Activated CD8-positive, alpha-beta memory T cell treated with anti-CD3 and anti-CD28 coated beads, Interleukin-2, amount 50 U/mL, for 4 hours (primary cell): ENCODE results near the gene SGPL1.

Experiments
- DNase-seq: peaks from one replicate; pipeline ENCODE4 v3.0.0-alpha.2; 2020

Gene SGPL1

DNA sequence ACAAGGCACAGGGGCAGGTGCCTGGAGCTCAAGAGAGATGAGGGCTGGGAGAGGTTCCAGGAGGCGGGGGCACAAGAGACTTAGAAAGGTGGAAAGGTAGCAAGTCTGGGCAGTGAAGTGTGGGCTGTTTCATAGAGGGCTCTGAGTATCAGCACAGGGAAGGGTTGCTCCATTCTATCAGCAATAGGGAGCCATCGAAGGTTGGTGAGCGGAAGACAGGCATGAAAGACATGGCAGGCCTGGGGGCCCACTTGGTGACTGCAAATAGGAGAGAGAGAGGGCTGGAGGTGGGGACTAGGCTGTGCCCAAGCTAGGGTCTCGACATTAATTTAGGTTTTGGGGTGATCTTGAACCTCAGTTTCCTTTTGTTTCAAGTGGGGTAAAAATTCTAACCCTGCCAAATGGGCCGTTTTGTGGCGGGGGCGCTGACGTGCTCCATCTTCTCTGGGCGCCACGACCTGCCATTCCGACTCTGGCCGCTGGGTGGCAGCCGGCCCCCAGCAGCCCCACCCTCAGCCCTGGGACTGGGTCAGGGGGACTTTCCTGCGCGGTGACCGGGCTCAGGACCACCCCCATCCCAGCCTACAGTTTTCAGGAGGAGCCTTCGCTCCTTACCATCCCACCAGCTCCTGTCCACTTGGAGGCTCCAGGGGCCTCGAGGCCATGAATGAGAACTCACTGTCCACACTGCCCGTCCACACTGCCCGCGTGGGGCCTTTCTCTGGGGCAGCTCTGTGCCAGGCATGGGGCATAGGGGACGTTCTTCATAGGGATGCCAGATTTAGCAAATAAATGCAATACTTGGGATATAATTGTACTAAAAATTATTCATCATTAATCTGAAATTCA is 109.9 kb downstream of the SGPL1 start:
- DNase-seq = peak; percentile 61

DNA sequence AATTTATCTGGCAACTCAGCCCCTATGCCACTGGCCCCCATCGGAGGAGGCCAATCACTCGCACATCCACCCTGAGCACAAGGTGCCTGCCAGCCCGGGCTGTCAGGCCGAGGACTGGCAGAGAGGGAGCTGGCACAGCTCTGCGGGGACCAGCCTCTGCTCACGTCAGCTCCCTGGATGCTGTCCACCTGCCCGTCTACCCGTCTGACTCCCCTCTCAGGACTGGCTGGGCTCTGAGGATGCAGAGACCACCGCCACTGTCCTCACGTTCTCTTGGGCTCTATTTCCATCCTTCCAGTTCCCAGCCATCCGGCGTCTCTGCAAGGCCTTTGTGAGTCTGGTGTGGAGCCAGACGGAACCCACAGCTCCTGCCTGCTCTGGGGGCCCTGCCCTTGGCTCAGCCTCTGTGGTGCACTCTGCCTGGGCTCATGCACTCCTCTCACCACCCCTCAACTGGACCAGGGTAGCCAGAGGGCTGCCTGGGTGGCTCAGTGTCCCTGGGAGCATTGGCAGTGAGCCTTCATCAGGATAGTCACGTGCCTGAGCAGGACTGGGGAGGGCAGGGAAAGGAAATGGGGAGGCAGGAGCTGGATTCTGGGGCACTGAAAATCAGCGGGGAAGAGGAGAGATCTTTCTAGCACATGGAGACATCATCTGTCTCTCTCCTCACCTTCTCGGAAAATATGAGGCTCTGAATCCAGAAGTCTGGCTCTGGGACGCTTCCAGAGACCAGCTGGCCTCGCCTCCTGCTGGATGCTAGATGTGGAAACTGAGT is 110.7 kb downstream of the SGPL1 start:
- DNase-seq = no peak

DNA sequence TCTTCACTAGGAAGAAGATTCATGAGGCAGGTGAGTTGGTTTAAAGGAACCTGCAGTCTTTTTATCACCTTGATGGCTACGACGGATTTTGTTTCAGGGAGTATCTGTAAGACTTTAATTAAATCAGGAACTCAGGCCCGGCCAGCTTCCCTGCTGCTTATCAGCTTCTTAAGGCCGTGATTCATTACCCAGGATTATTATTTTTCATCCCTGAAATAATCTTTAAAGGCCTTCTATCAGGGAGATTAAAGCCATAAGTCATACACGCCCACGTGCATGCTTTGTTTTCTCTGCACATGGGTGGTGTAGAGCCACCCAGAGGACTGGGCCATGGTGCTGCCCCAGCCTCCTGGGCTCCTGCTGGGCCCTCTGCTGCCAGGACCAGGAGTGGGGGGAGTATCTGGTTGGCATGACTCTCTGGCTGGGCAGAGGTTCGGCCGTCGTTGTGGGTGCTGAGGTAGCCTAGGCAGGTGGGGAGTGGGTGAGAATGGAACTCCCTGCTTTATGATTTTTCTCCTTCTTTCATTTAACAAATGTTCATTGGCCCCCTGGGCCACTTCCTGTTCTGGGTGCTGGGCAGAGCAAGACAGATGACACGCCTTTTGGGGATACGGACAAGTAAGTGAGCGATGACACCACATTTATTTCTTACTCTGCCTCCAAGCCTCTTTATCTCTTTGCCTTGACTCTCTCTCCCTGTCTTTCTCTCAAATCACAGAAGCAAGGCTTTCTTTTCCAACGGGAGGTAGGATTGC is 111.6 kb downstream of the SGPL1 start:
- DNase-seq = no peak

DNA sequence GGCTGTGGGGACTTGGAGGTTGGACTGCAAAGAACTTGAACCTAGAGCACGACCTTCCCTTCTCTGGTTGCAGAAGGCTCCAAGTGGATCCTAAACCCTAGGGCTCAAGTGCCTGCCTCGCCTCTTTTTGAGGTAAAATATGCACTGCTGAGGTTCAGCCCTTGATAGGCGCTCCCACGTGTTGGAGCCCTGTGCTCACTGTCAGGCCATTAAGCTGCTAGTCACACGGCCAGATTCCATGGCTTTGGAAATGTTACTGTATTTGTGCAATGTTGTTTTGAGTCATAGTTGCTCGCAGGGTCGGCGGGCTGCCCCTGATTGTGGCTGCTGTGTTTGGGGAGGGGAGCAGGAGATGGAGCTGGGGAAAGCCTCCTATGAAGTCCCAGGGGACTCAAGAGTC is 112.4 kb downstream of the SGPL1 start:
- DNase-seq = no peak

- no peak for DNase-seq
Measured at GRCh38 chr10:70930263-70931000, 114.7 kb downstream of the SGPL1 start.
